Endothelial cell of hepatic sinusoid (primary cell): Measurements from ENCODE around the gene RPTOR.

Source experiments
- in situ Hi-C: cut with HindIII; loops from 2 replicates; pipeline ENCODE4 v1.10.0; 2017; ENCODE audit warnings: low sequenced_read_pairs

The RPTOR gene

DNA sequence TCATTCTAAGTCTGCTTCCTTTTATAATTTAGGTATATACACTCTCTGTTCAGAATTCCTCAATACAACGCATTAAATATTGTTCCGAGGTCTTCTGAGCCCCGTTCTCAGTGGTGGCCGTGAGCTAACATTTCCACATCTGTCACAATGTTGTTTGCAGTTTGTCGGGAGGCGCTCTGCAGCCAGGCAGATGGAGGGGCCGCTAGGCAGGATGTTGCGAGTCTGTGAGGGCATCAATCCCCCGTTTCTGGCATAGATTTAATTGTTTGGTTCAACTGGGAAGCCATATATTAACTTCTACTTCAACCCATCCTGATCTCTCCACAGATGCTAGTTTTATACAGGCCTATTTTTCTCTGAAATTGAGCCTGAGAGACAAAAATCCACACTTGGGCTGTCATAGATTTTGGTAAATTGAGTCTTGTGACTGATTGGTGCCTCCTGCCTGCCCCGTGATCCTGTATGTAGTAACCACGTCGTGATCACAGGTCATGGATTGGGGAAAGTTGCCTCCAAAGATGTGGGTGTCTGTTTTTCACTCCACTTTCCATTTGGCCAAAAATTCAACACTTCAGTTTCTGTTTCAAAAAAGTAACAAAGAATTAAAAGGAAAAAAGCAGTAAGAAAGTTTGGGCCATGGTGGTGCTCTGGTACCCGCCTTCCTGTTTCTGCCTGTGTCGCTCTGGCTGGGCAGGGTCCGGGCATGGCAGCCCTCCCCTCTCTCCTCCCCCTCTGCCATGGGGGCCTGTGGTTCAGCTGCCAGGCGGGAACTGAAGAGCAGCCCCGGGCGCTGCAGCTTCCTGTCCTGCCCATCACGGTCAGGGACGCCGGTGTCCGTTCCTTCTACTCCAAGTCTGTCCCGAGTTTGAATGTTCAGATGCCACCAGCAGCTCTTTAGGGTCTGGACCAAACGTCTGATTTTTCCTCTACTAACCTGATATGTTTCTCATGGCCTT, 41.5 kb downstream of the RPTOR start:
- in situ Hi-C loops = no loop called here

DNA sequence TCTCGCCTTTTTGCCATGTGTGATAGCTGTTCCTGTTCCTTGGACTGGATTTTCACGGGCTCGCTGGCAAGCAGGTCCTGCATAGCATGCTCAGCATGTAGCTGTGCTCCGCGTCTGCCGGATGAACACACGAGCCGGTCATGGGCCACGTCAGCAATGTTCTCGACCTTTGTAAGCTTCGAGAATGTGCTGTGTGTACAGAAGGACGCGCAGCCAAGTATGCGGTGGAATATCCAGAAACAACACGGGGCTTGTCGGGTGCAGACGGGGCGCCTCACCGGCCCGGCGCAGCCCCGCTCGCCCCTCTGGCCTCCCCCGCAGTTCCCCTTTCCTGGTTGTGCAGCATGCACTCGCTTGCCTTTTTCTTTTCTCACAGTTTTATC, 42.2 kb downstream of the RPTOR start:
- in situ Hi-C loops = no loop called here

- in situ Hi-C loops = no loop called here
These were observed 44.2 kb downstream of the RPTOR start for GRCh38 chr17:80588702-80589383.

GRCh38 chr17:80591788-80592187, 47.1 kb downstream of the RPTOR start:
- in situ Hi-C loops = loop anchor here (10.0 kb wide), 1 partner anchor 97 kb away; no protein-coding TSS in a partner anchor

DNA sequence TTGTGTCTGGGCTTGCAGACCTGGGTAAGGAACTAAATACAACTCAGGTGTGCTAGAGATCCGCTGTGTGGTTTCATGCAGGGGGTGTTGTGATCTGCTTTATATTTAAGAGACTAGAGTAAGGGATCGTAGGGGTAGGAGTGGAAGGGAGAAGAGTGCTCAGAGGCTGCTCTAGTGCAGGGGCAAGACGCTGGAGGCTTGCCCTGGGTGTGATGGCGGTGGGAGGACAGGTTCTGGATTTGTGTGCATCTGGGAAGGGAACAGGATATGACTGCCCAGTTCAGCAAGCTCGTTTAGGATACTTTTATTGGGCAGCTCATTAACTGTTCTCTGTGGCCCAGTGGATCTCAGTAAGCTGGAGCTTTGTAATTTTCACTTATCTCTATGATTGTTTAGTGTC, 47.6 kb downstream of the RPTOR start:
- in situ Hi-C loops = loop anchor here (10.0 kb wide), 1 partner anchor 97 kb away; no protein-coding TSS in a partner anchor

GRCh38 chr17:80593181-80593580, 48.5 kb downstream of the RPTOR start:
- in situ Hi-C loops = loop anchor here (10.0 kb wide), 1 partner anchor 98 kb away; no protein-coding TSS in a partner anchor

DNA sequence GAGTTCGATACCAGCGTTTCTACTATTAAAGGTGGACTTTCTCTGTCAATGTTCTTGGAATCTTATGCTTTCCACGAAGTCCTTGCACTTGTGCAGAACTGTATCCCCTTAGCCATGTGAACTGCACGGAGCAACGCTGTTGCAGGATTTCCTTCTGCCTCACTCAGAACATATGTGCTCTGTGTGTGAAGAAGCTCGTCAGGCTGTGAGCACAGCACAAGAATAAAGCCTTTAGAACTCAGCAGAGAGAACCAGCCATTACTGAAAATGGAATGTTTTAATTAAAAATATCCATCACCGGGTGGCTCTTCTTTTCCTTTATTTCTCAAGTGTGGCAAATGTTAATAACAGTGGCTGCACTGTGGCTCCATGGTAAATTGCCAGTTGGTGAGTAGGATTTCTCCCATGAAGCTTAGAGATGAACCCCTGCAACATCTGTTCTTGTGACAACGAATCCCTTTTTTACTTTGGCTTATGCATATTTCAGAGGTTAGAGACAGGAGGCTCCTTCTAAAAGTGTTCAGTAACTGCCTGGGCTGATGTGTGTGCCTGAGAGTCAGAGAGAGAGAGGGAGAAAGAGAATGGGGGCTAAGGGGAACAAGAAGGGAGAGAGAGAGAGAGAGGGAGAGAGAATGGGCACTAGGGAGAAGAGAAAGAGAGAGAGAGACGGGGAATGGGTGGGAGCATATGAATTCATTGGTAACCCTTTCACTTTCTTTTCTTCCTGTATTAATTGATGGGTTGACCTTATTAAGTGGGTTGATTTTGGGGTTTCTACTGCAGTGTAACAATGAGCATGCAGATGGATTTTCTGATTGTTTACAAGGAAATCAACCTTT, 50.0 kb downstream of the RPTOR start:
- in situ Hi-C loops = loop anchor here (10.0 kb wide), 1 partner anchor 100 kb away; no protein-coding TSS in a partner anchor

GRCh38 chr17:80596760-80597608, 52.3 kb downstream of the RPTOR start:
- in situ Hi-C loops = loop anchor here (10.0 kb wide), 1 partner anchor 102 kb away; no protein-coding TSS in a partner anchor

- in situ Hi-C loops = loop anchor here (10.0 kb wide), 1 partner anchor 104 kb away; no protein-coding TSS in a partner anchor
These were observed 54.3 kb downstream of the RPTOR start for GRCh38 chr17:80598813-80599545.

GRCh38 chr17:80599546-80600305, 55.1 kb downstream of the RPTOR start:
- in situ Hi-C loops = loop anchor here (10.0 kb wide), 1 partner anchor 105 kb away; no protein-coding TSS in a partner anchor

DNA sequence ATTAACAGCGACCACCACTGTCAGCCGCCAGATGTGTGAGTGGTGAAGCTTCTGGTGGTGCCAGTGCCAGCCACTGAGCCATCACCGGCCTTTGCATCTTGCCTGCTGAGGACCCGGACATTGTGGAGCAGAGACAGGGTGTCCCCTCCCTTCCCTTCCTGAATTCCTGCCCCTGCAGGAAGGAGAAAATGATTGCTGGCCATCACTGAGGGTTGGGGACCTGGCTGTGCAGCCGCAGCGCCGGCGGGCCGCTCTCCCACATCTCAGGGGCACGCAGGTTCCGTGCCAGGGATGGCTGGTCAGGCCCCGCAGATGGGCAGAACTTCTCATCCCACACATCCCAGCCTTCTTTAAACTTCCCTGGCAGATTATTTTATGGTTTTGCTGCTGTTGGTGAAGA, 56.5 kb downstream of the RPTOR start:
- in situ Hi-C loops = no loop called here

- in situ Hi-C loops = no loop called here
These were observed 58.8 kb downstream of the RPTOR start for GRCh38 chr17:80603396-80603795.

DNA sequence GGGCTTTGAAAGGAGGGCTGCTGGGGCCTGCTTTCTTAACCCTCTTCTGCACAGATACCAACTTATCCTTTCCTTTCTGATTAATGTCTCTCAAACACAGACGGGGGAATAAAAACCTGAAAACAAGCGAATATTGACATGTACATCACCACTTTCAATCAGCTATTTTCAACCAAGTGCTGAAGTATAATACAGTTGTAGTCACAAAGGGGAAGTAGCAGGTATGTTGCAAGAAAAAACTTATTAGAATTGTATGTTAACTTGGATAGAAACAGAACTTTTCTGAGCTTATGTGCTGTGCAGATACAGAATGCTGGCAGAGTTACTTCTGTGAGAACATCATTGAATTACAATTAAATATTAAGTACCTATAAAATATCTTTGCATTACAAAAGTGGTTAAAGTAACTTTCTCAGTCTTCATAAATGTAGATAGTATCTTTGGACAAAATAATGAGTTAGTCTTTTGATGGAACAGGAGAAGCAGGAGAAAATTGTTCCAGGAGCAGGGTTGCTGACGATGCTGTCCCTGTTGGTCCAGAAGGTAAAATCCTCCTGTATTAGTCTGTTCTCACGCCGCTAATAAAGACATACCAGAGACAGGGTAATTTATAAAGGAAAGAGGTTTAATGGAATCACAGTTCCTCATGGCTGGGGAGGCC, 59.5 kb downstream of the RPTOR start:
- in situ Hi-C loops = no loop called here

GRCh38 chr17:80604670-80605010, 60.0 kb downstream of the RPTOR start:
- in situ Hi-C loops = no loop called here

GRCh38 chr17:80605326-80606066, 60.9 kb downstream of the RPTOR start:
- in situ Hi-C loops = no loop called here

DNA sequence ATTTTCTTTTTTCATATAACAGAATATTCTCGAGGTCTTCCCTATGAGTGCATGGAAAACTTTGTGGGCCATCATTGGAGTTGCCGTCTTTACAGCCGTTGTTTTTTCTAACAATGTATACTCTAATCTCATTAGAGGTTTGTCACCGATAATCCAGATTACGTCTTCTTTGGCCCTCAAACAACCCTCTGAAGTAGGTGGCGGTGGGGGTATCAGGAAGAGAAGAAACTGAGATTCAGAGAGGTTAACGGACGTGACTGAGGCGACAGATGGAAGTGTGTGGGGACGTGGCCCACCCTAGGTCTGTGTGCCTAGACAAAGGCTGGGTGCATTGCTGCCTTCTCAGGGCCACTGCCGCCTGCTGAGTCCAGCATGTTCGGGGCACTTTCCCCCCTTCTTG, 63.7 kb downstream of the RPTOR start:
- in situ Hi-C loops = no loop called here

GRCh38 chr17:80609757-80610156, 65.1 kb downstream of the RPTOR start:
- in situ Hi-C loops = no loop called here
